Skeletal muscle satellite cell (primary cell): Measurements from ENCODE around the gene SACM1L. TPM values are rescaled to one million over a fixed set of nuclear protein-coding genes. Genes with fewer than 3 reads are reported as not detected.

Experiments used
- small RNA-seq: library from RNA; depleted of rRNA; stranded (forward); fragments of <200 nt; gene quantifications from one replicate; pipeline ENCODE3, GENCODE V24; 2012

SACM1L gene

Small RNAs within 50 kb of the gene (small RNA-seq; reads per million reads assigned to genes)
- gene RN7SL145P = not detected
